GM19023 (cell line): ENCODE measurements around the gene PRPH2.
A peak's percentile ranks its signal among the peaks of the same experiment; 100 is the strongest.
"Not testable (repeated sequence)": the region's sequence is repeated elsewhere in the genome, so short reads cannot be mapped to it uniquely, and the experiment has no call there.

Experiments
- ATAC-seq: cut with Tn5 transposase; IDR thresholded peaks from one replicate; pipeline ENCODE4 v1.9.1; 2021; ENCODE audit warnings: mild to moderate bottlenecking, moderate library complexity; ENCODE audit not compliant: unreplicated experiment

Gene PRPH2

DNA sequence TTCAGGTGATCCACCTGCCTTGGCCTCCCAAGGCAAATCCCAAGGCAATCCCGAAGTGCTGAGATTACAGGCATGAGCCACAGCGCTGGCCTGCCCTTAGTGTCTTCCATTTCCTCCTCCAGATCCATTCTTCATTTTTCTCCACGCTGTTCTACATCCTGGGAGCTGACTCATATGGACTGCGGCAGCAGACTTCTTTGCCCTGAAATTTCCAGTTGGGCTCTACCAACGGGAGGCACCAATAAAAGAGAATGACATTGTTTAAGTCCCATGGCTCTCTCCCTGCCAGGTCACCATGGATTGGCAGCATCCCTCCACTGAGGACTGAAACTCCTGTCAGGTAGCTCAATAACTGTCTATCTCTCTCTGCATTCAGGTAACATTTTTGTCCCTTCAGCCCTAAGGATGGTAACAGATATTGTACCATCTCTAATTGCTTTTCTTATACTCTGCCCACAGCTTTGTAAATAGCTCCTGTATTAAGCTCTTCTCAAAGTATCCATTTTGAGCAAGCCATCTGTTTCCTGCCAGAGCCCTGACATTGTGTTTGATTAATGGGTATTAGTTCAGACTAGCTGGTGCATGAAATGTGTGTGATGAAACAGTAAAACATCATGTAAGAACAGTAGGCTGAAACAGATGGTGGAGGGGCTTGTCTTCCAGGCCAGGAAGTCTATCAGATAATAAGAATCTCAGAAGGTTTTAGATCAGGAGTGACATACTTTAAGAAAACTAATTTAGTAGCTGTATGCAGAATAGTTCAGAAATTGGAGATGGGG, 19.9 kb upstream of the PRPH2 start:
- no peak for ATAC-seq

DNA sequence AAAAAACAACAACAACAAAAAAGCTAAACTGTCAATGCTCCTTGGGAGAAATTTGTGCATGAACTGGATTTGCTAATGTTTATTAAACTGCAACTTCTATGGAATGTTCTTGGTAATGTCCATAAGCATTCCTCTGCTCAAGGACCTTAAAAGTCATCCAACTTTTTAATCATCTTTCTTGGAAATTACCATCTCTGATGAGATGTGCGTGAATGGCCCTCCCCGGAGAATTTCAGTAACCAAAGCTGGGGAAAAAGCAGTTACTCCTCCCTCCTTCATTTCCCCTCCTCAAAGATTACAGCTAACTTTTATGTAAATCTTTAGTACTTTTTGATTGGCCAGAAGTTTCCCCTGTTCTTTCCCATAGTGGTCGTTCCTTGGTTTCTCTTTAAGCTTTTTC, 18.3 kb upstream of the PRPH2 start:
- ATAC-seq, result no peak

GRCh38 chr6:42735976-42736375, 13.6 kb upstream of the PRPH2 start:
- ATAC-seq, result no peak

DNA sequence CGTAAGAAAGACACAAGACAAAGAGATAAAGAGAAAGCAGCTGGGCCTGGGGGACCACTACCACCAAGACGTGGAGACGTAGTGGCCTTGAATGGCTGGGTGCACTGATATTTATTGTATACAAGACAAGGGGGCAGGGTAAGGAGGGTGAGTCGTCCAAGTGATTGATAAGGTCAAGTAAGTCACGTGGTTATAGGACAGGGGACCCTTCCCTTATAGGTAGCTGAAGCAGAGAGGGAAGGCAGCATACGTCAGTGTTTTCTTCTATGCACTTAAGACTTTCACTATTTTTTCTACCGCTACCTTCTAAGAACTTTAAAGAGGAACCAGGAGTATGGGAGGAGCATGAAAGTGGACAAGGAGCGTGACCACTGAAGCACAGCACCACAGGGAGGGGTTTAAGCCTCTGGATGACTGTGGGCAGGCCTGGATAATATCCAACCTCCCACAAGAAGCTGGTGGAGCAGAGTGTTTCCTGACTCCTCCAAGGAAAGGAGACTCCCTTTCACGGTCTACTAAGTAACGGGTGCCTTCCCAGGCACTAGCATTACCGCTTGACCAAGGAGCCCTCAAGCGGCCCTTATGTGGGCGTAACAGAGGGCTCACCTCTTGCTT, 11.6 kb upstream of the PRPH2 start:
- ATAC-seq, result not testable (repeated sequence)

DNA sequence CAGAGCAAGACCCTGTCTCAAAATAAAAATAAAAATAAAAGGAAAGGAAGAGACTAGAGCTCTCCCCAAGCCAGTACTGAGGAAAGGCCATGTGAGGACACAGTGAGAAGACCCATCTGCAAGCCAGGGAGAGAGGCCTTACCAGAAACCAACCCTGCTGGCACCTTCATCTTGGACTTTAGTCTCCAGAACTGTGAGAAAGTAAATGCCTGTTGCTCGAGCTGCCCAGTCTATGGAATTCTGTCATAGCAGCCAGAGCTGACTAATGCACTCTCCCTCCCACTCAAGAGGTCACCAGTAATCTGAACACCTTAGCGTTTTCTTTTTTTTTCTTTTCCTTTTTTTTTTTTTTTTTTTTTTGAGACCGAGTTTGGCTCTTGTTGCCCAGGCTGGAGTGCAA, 7.3 kb upstream of the PRPH2 start:
- no peak for ATAC-seq

DNA sequence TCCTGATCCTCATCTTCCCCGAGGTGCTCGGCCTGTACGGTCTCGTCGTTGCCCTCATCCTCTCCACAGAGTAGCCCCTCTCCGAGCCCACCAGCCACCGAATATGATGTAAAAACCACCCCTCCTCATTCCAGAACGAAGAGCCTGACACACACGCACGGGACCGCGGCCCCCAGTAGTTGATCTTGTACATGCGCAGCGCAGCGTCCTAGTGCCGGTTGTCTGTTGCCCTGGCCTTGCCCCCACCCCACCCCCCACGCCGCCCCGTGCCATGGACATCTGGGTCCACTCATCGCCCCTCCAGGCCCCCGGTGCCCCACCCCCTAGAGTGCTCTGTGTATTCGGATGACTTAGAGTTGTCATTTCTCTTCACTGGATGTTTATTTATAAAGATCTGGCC, 5.2 kb upstream of the PRPH2 start:
- no peak for ATAC-seq

DNA sequence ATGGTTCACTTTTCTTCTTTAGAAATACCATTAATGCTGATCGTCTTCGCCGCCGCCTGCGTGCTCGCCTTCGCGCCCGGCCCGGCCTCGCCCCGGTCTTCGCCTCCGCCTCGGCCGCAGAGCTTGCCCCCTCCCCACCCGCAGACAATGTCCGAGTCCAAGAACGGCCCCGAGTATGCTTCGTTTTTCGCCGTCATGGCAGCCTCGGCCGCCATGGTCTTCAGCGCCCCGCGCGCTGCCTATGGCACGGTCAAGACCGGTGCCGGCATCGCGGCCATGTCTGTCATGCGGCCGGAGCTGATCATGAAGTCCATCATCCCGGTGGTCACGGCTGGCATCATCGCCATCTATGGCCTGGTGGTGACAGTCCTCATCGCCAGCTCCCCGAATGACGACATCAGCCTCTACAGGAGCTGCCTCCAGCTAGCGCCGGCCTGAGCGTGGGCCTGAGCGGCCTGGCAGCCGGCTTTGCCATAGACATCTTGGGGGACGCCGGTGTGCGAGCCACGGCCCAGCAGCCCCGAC, 4.8 kb upstream of the PRPH2 start:
- ATAC-seq, result no peak

- ATAC-seq, result peak; percentile 72
Observed at GRCh38 chr6:42726485-42727086, 4.2 kb upstream of the PRPH2 start.

- no peak for ATAC-seq
Observed at GRCh38 chr6:42726026-42726425, 3.6 kb upstream of the PRPH2 start.

DNA sequence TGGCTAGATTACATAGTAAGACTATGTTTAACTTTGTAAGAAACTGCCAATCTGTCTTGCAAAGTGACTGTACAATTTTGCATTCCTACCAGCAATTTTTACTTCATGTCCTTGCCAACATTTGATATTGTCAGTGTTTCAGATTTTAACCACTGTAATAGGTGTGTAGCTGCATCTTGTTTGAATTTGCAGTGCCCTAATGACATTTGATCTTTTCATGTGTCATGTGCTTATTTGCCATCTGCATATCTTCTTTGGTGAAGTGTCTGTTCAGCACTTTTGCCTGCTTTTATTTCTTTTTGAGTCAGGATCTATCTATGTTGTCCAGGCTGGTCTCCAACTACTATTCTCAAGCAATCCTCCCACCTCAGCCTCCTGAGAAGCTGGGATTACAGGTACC, 2.4 kb upstream of the PRPH2 start:
- no peak for ATAC-seq

GRCh38 chr6:42720739-42721138, 1.7 kb downstream of the PRPH2 start:
- no peak for ATAC-seq

- no peak for ATAC-seq
Observed at GRCh38 chr6:42715871-42716270, 6.5 kb downstream of the PRPH2 start.

- no peak for ATAC-seq
Observed at GRCh38 chr6:42714098-42714761, 8.2 kb downstream of the PRPH2 start.

DNA sequence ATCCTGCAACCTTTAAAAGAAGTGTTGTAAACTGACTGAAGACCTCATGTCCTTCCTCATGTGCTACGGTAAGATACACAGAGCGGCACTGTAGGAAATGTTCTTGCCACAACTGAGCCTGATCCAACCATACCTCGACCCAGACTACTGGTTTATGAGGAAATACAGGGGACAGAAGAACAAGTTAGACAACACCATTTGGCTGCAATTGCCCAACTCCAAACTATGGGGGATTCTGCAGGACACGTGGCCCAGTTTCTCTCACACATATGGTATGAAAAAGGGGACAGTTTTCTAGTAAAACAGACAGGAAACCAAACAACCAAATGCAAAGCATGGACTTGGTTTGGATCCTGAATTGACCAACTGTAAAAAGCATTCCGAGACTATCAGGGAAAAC, 10.5 kb downstream of the PRPH2 start:
- ATAC-seq, result no peak

GRCh38 chr6:42710316-42710715, 12.1 kb downstream of the PRPH2 start:
- ATAC-seq, result no peak

DNA sequence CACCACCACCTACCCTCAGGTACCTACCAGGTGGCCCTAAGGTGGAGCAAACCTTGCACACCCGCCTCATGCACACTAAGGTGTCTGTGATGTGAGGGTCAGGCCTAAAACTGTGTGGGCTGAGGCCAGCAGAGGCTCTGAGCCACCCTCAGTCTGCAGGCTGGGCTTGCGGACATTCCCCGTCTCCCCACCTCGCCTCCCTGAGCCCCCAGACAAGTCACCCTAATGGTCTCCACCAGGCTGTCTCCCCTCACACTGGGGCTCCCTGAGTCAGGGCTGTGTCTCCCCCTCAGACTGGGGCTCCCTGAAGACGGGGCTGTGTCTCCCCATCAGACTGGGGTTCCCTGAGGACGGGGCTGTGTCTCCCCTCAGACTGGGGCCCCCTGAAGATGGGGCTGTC, 12.5 kb downstream of the PRPH2 start:
- ATAC-seq, result no peak

DNA sequence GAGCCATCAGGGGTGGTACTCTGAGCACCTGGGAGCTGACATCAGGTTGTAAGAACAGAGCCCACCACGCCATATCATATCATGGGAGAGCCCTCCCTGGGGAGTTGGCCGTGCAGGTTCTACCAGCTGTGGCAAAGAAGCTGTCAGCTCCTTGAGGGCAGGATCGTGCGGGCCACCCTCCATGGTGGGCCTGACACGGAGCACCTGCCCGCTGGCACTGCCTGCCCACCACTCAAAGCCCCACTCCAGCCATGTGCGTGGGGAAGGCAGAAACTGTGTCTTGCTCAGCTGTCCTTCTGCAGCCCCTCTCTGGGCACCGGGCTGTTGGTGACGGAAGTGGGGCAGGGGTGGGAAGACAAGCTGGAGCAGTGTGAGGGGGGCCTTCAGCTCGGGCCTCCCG, 14.3 kb downstream of the PRPH2 start:
- no peak for ATAC-seq

GRCh38 chr6:42707595-42707994, 14.8 kb downstream of the PRPH2 start:
- no peak for ATAC-seq

DNA sequence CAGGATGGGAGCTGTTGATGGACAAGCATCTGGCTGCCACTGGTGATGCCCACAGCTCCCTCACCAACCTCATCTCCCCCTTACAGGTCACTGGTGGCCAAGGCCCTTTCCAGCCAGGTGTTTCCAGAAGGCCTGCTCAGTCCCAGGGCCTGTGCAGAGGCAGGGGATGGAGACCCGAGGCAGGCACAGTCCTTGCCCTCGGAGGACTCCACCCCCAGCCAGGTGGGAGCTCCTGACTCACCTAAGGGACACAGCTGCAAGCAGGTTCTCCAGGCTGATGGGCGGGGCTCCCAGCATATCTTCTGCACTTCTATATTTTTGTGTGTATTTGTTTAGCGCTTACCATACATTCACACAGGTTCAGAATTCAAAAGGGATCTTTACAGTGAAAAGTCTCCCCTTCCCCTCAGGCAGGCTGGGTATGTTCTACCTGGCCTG, 17.4 kb downstream of the PRPH2 start:
- no peak for ATAC-seq

- ATAC-seq, result no peak
Observed at GRCh38 chr6:42704251-42704936, 18.0 kb downstream of the PRPH2 start.

GRCh38 chr6:42702786-42703185, 19.6 kb downstream of the PRPH2 start:
- not testable (repeated sequence) for ATAC-seq
